Nasal cavity respiratory epithelium epithelial cell of viscerocranial mucosa (primary cell): Measurements from ENCODE around the gene PKN1. TPM values are rescaled to one million over a fixed set of nuclear protein-coding genes. Genes with fewer than 3 reads are reported as not detected.

Experiments
- total RNA-seq: library from RNA; depleted of rRNA; stranded (reverse); fragments of >200 nt; gene quantifications from 2 replicates; pipeline ENCODE4 v1.2.3, GENCODE V29; 2014

PKN1 gene
- total RNA-seq = 23.6 and 49.4 TPM in 2 replicates

GRCh38 chr19:14432791-14433553 is at the start of gene PKN1:
PKN1 (plus strand) TSS chr19:14433306; CDS start chr19:14433522, 216 bp downstream.

GRCh38 chr19:14419106-14419813 is 13.8 kb upstream of the PKN1 start, which contains the start of gene DDX39A:
DDX39A (minus strand) TSS chr19:14419341; CDS start chr19:14413220, 6,121 bp downstream.

GRCh38 chr19:14475251-14476073 is 42.4 kb downstream of the PKN1 start, which contains the start of gene PTGER1:
PTGER1 (minus strand) TSS chr19:14475354; CDS start chr19:14474320, 1,034 bp downstream.

GRCh38 chr19:14496029-14496833 is 63.1 kb downstream of the PKN1 start, which contains the start of gene GIPC1:
GIPC1 (minus strand) TSS chr19:14496127; CDS start chr19:14482976, 13,151 bp downstream.

GRCh38 chr19:14517840-14518505 is 84.9 kb downstream of the PKN1 start, which contains the start of gene DNAJB1:
DNAJB1 (minus strand) TSS chr19:14518397; CDS start chr19:14518349, 48 bp downstream.

Other genes with a start within 250 kb of the PKN1 start
- 3.8 and 13.0 TPM in 2 replicates for gene ADGRL1, start 227.1 kb upstream of the PKN1 start, total RNA-seq
- gene ADGRE5, start 51.9 kb upstream of the PKN1 start, total RNA-seq = 2.1 and 18.9 TPM in 2 replicates
- 41.3 and 45.1 TPM in 2 replicates for gene DDX39A, start 14.0 kb upstream of the PKN1 start, total RNA-seq
- 0.43 and 1.0 TPM in 2 replicates for gene PTGER1, start 42.0 kb downstream of the PKN1 start, total RNA-seq
- 199 and 219 TPM in 2 replicates for gene GIPC1, start 62.8 kb downstream of the PKN1 start, total RNA-seq
- 88.9 and 129 TPM in 2 replicates for gene DNAJB1, start 85.1 kb downstream of the PKN1 start, total RNA-seq
- gene TECR, start 96.3 kb downstream of the PKN1 start, total RNA-seq = 23.9 and 48.9 TPM in 2 replicates
- 99.7 and 197 TPM in 2 replicates for gene NDUFB7, start 138.8 kb downstream of the PKN1 start, total RNA-seq
- gene CLEC17A, start 149.8 kb downstream of the PKN1 start, total RNA-seq = not detected in 2 replicates
- gene ADGRE3, start 241.5 kb downstream of the PKN1 start, total RNA-seq = not detected in 2 replicates